ENCODE measurements around the gene TENM4.
"Not testable (repeated sequence)": the region's sequence is repeated elsewhere in the genome, so short reads cannot be mapped to it uniquely, and the experiment has no call there.

Gene TENM4

GRCh38 chr11:78645226-78646202, 795.3 kb downstream of the TENM4 start:
- DNase-seq: no peak

- no peak for DNase-seq
Measured at GRCh38 chr11:78643676-78644056, 797.2 kb downstream of the TENM4 start.

GRCh38 chr11:78642979-78643675, 797.7 kb downstream of the TENM4 start:
- no peak for DNase-seq

- DNase-seq: no peak
Measured at GRCh38 chr11:78641541-78641940, 799.3 kb downstream of the TENM4 start.

GRCh38 chr11:78638704-78639380, 802.0 kb downstream of the TENM4 start:
- no peak for DNase-seq

GRCh38 chr11:78637527-78637926, 803.3 kb downstream of the TENM4 start:
- DNase-seq: not testable (repeated sequence)

GRCh38 chr11:78635814-78636506, 804.9 kb downstream of the TENM4 start:
- no peak for DNase-seq

- no peak for DNase-seq
Measured at GRCh38 chr11:78633516-78634310, 807.1 kb downstream of the TENM4 start.

GRCh38 chr11:78630561-78631303, 810.1 kb downstream of the TENM4 start:
- DNase-seq: no peak

GRCh38 chr11:78630155-78630554, 810.7 kb downstream of the TENM4 start:
- no peak for DNase-seq

- DNase-seq: no peak
Measured at GRCh38 chr11:78622666-78623065, 818.2 kb downstream of the TENM4 start.

GRCh38 chr11:78620159-78620558, 820.7 kb downstream of the TENM4 start:
- DNase-seq: no peak

- no peak for DNase-seq
Measured at GRCh38 chr11:78615724-78616123, 825.1 kb downstream of the TENM4 start.

GRCh38 chr11:78613378-78613813, 827.4 kb downstream of the TENM4 start:
- no peak for DNase-seq

GRCh38 chr11:78612721-78613377, 828.0 kb downstream of the TENM4 start:
- DNase-seq: no peak

- not testable (repeated sequence) for DNase-seq
Measured at GRCh38 chr11:78609321-78609720, 831.5 kb downstream of the TENM4 start.

- no peak for DNase-seq
Measured at GRCh38 chr11:78607696-78608095, 833.1 kb downstream of the TENM4 start.

GRCh38 chr11:78606667-78607066, 834.2 kb downstream of the TENM4 start:
- DNase-seq: no peak

- no peak for DNase-seq
Measured at GRCh38 chr11:78605296-78605695, 835.5 kb downstream of the TENM4 start.

GRCh38 chr11:78603792-78604191, 837.0 kb downstream of the TENM4 start:
- no peak for DNase-seq
